H1 (cell line): Measurements from ENCODE around the gene ATP1A3. TPM values are rescaled to one million over a fixed set of nuclear protein-coding genes. Genes with fewer than 3 reads are reported as not detected.

Experiments
- EP300 ChIP-seq, 2 experiments: IDR thresholded peaks; 1 replicate in 1 of 2; 2 replicates in 1 of 2; pipeline ENCODE4 v1.6.1; 2011 to 2012; ENCODE audit warnings: low read depth in 2 of 2, low read length in 2 of 2, mild to moderate bottlenecking in 2 of 2, borderline replicate concordance in 1 of 2, inconsistent platforms in 1 of 2, moderate library complexity in 1 of 2
- KDM4A ChIP-seq: IDR thresholded peaks from one replicate; pipeline ENCODE4 v1.7.1; 2012; ENCODE audit warnings: low read depth, mild to moderate bottlenecking, moderate library complexity, low read length, inconsistent platforms; ENCODE audit not compliant: severe bottlenecking
- PHF8 ChIP-seq: fragments of 200-600 bp; sonication (generic); conservative IDR thresholded peaks from 2 replicates; pipeline ENCODE4 v1.7.1; 2012; ENCODE audit warnings: low read depth, mild to moderate bottlenecking, inconsistent platforms, low read length, moderate library complexity
- POLR2AphosphoS5 ChIP-seq: IDR thresholded peaks from 2 replicates; pipeline ENCODE4 v1.6.1; 2011; ENCODE audit warnings: low read depth, low read length
- YY1 ChIP-seq: IDR thresholded peaks from 2 replicates; pipeline ENCODE4 v1.6.1; 2011; ENCODE audit warnings: low read depth, mild to moderate bottlenecking, low read length
- polyA plus RNA-seq, 7 experiments: library from polyadenylated mRNA; depleted of rRNA in 3 of 7; stranded (reverse) in 5 of 7; unstranded in 2 of 7; fragments of >200 nt in 5 of 7; fragments of 200-250 nt in 2 of 7; gene quantifications; 1 replicate in 5 of 7; 2 replicates in 1 of 7; 4 replicates in 1 of 7; pipeline versions ENCODE4 v1.2.1 to v1.2.3, GENCODE V29; 2011 to 2013; ENCODE audit warnings: missing spikeins in 2 of 7, mixed read lengths in 2 of 7
- total RNA-seq: library from RNA; stranded (reverse); fragmentation: NEBNext Ultra II Directional; extraction: Animal tissue kit (Norgen Biotek cat#: 25700); gene quantifications from 2 replicates; pipeline ENCODE4 v1.2.1, GENCODE V29; 2021
- TF ChIP-seq, protein P1 (sequence below): IDR thresholded peaks from 2 replicates; pipeline ENCODE4 v1.6.1; 2011; ENCODE audit warnings: low read length, improper control_type of control experiment

The ATP1A3 gene
- total and polyA plus RNA-seq, 2 of the 8 experiments (the other 6 are each of a cell fraction or from before 2014, with no cell fraction given), result 11.1 to 41.2 TPM

DNA sequence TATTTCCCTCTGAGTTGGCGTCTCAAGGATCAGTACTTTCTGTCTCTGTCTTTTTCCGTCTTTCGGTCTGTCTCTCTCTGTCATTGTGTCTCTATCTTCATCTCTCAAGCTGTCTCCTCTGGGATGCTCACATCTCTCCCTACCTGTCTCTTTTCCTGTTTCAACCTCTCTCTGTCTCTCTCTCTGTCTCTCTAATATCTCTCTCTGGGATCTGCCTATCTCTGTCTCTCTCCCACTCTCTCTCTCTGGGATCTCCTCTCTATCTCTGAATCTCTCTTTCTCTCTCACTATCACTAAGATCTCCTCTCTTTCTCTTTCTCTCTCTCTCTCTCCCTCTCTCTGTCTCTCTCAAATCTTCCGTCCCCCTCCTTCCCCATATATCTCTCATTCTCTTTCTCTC, 4.0 kb downstream of the ATP1A3 start (continued):
- TF ChIP-seq, protein P1, sequence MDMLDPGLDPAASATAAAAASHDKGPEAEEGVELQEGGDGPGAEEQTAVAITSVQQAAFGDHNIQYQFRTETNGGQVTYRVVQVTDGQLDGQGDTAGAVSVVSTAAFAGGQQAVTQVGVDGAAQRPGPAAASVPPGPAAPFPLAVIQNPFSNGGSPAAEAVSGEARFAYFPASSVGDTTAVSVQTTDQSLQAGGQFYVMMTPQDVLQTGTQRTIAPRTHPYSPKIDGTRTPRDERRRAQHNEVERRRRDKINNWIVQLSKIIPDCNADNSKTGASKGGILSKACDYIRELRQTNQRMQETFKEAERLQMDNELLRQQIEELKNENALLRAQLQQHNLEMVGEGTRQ, result no peak
- TF ChIP-seq YY1 (no peak), KDM4A (no peak), PHF8 (no peak), POLR2AphosphoS5 (no peak), EP300 (IDR thresholded peaks at IDR 0.05; ENCODE audit: borderline replicate concordance in 1 of 2, low read depth in 2 of 2, low read length in 2 of 2) (no peak)
